ENCODE measurements around the gene THSD7B.

DNA sequence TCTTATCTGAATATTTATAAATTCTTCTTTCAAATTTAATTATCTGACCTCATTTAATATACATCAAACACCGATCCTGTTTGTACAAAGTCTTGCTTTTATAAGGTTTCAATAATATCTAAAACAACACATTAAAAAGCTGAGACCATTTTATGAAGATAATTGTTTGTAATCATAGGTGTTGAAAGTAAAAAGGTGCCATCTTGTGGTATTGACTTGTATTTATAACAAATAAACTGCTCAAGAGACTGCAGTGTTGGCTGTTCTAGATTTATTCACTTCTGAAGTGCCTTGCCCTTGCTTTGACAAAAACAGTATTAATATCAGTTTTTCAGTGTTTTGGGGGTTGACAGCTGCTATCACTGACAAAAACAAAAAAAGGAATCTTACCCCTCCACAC lies 912.1 kb downstream of the THSD7B start:
- TF ChIP-seq EP300 (conservative IDR thresholded peaks at IDR 0.05; ENCODE audit: poor library complexity, severe bottlenecking): no peak
- TF ChIP-seq MXI1 (conservative IDR thresholded peaks at IDR 0.05; ENCODE audit: poor library complexity, severe bottlenecking): no peak
- no peak for TF ChIP-seq POLR2AphosphoS5 (IDR thresholded peaks at IDR 0.05)
- TF ChIP-seq, protein P1, sequence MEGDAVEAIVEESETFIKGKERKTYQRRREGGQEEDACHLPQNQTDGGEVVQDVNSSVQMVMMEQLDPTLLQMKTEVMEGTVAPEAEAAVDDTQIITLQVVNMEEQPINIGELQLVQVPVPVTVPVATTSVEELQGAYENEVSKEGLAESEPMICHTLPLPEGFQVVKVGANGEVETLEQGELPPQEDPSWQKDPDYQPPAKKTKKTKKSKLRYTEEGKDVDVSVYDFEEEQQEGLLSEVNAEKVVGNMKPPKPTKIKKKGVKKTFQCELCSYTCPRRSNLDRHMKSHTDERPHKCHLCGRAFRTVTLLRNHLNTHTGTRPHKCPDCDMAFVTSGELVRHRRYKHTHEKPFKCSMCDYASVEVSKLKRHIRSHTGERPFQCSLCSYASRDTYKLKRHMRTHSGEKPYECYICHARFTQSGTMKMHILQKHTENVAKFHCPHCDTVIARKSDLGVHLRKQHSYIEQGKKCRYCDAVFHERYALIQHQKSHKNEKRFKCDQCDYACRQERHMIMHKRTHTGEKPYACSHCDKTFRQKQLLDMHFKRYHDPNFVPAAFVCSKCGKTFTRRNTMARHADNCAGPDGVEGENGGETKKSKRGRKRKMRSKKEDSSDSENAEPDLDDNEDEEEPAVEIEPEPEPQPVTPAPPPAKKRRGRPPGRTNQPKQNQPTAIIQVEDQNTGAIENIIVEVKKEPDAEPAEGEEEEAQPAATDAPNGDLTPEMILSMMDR (IDR thresholded peaks at IDR 0.05; ENCODE audit: poor library complexity, severe bottlenecking): peak; percentile 63
- no peak for TF ChIP-seq EZH2 (IDR thresholded peaks at IDR 0.05; ENCODE audit: borderline replicate concordance, insufficient read depth, low read length, poor library complexity, severe bottlenecking)
- TF ChIP-seq TAF1 (IDR thresholded peaks at IDR 0.05; ENCODE audit: low read depth): no peak
- TF ChIP-seq, protein P2, sequence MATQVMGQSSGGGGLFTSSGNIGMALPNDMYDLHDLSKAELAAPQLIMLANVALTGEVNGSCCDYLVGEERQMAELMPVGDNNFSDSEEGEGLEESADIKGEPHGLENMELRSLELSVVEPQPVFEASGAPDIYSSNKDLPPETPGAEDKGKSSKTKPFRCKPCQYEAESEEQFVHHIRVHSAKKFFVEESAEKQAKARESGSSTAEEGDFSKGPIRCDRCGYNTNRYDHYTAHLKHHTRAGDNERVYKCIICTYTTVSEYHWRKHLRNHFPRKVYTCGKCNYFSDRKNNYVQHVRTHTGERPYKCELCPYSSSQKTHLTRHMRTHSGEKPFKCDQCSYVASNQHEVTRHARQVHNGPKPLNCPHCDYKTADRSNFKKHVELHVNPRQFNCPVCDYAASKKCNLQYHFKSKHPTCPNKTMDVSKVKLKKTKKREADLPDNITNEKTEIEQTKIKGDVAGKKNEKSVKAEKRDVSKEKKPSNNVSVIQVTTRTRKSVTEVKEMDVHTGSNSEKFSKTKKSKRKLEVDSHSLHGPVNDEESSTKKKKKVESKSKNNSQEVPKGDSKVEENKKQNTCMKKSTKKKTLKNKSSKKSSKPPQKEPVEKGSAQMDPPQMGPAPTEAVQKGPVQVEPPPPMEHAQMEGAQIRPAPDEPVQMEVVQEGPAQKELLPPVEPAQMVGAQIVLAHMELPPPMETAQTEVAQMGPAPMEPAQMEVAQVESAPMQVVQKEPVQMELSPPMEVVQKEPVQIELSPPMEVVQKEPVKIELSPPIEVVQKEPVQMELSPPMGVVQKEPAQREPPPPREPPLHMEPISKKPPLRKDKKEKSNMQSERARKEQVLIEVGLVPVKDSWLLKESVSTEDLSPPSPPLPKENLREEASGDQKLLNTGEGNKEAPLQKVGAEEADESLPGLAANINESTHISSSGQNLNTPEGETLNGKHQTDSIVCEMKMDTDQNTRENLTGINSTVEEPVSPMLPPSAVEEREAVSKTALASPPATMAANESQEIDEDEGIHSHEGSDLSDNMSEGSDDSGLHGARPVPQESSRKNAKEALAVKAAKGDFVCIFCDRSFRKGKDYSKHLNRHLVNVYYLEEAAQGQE (IDR thresholded peaks at IDR 0.05; ENCODE audit: borderline replicate concordance): no peak
- peak; percentile 64 for TF ChIP-seq RAD21 (conservative IDR thresholded peaks at IDR 0.05)
